Endothelial cell of umbilical vein (primary cell): Measurements from ENCODE around the gene RAD51B. TPM values are rescaled to one million over a fixed set of nuclear protein-coding genes. Genes with fewer than 3 reads are reported as not detected.

Experiments used
- BruUV-seq: library from RNA; stranded (reverse); fragments of 400-500 nt; replicated peaks from 2 replicates; lab custom pipeline; 2021; lab: Mats Ljungman, UMichigan
- CTCF ChIA-PET: fragments of 300-600, 350-600 bp; sonication (Branson Sonifier 250); formaldehyde crosslinking; loops from one replicate; lab custom pipeline; 2021; ENCODE audit warnings: antibody characterized with exemption, inconsistent platforms; lab: Charles Lee
- POLR2A ChIA-PET: fragments of 300-600, 350-600 bp; sonication (Branson Sonifier 250); formaldehyde crosslinking; loops from one replicate; lab custom pipeline; 2021; ENCODE audit warnings: antibody characterized with exemption, inconsistent platforms; lab: Charles Lee
- DNase-seq: peaks from one replicate; pipeline ENCODE4 v3.0.0-alpha.2; 2011; ENCODE audit warnings: low read depth, low spot score
- FAIRE-seq: peaks from 2 replicates; lab custom pipeline; 2011; peaks lifted over from hg19 to GRCh38; lab: Jason Lieb, UNC
- H2AFZ ChIP-seq: 2 replicates; pipeline ENCODE4 v1.6.0; 2012; ENCODE audit warnings: low read depth, low read length, control low read depth, inconsistent platforms
- H3K27ac ChIP-seq: 2 replicates; pipeline ENCODE4 v1.5.1; 2011; ENCODE audit warnings: low read depth, mild to moderate bottlenecking, control low read depth, low read length, moderate library complexity; ENCODE audit not compliant: insufficient read depth
- H3K27me3 ChIP-seq, 2 experiments: 2 replicates each; pipeline versions ENCODE4 v1.6.0 to v1.6.1; 2011; ENCODE audit warnings: low read length in 2 of 2, mixed read lengths in 1 of 2; ENCODE audit not compliant: control insufficient read depth in 2 of 2, insufficient read depth in 2 of 2
- H3K36me3 ChIP-seq, 2 experiments: 2 replicates in 1 of 2; 3 replicates in 1 of 2; pipeline ENCODE4 v1.5.1; 2011; ENCODE audit warnings: low read length in 2 of 2, mild to moderate bottlenecking in 1 of 2, moderate library complexity in 1 of 2; ENCODE audit not compliant: control insufficient read depth in 2 of 2, insufficient read depth in 2 of 2; ENCODE audit errors: extremely low read depth in 1 of 2
- H3K4me1 ChIP-seq: 3 replicates; pipeline ENCODE4 v1.5.1; 2011; ENCODE audit warnings: mild to moderate bottlenecking, low read length; ENCODE audit not compliant: control insufficient read depth, insufficient read depth; ENCODE audit errors: extremely low read depth
- H3K4me2 ChIP-seq: 2 replicates; pipeline ENCODE4 v1.6.1; 2011; ENCODE audit warnings: low read length, control low read depth, mixed read lengths; ENCODE audit not compliant: insufficient read depth
- H3K4me3 ChIP-seq, 3 experiments: fragments of 200-600 bp in 1 of 3; sonication (generic), shearing (Covaris generic) in 1 of 3; replicated peaks in 1 of 3; 2 replicates each; pipeline ENCODE4 v1.5.1; 2011 to 2016; ENCODE audit warnings: control low read depth in 3 of 3, low read length in 3 of 3, mild to moderate bottlenecking in 2 of 3, inconsistent platforms in 1 of 3, low read depth in 1 of 3, moderate library complexity in 1 of 3; ENCODE audit not compliant: insufficient read depth in 1 of 3
- H3K79me2 ChIP-seq: 2 replicates; pipeline ENCODE4 v1.6.0; 2012; ENCODE audit warnings: low read length, inconsistent platforms; ENCODE audit not compliant: control insufficient read depth, insufficient read depth
- H3K9ac ChIP-seq: replicated peaks from 2 replicates; pipeline ENCODE3; 2011; ENCODE audit warnings: low read length, control low read depth; ENCODE audit not compliant: insufficient read depth; ENCODE audit errors: extremely low read depth
- H3K9me1 ChIP-seq: replicated peaks from 3 replicates; pipeline ENCODE4 v1.6.0; 2011; ENCODE audit warnings: mild to moderate bottlenecking, low read length; ENCODE audit not compliant: control insufficient read depth, insufficient read depth; ENCODE audit errors: extremely low read depth
- H3K9me3 ChIP-seq: replicated peaks from 2 replicates; pipeline ENCODE4 v1.5.1; 2012; ENCODE audit warnings: low read length, inconsistent platforms; ENCODE audit not compliant: control insufficient read depth, insufficient read depth
- H4K20me1 ChIP-seq: replicated peaks from 2 replicates; pipeline ENCODE3; 2011; ENCODE audit warnings: mild to moderate bottlenecking, low read length; ENCODE audit not compliant: control insufficient read depth, insufficient read depth; ENCODE audit errors: extremely low read depth
- EZH2 ChIP-seq: IDR thresholded peaks from 2 replicates; pipeline ENCODE4 v1.6.1; 2012; ENCODE audit warnings: borderline replicate concordance, low read depth, mild to moderate bottlenecking, moderate library complexity, low read length, inconsistent platforms; ENCODE audit not compliant: severe bottlenecking
- FOS ChIP-seq: IDR thresholded peaks from 2 replicates; pipeline ENCODE4 v1.6.1; 2011; ENCODE audit warnings: mild to moderate bottlenecking, low read length, moderate library complexity, borderline replicate concordance; ENCODE audit not compliant: insufficient read depth
- JUN ChIP-seq: IDR thresholded peaks from 2 replicates; pipeline ENCODE4 v1.6.1; 2011; ENCODE audit warnings: borderline replicate concordance, low read depth; ENCODE audit not compliant: insufficient read length, insufficient read depth
- MYC ChIP-seq: IDR thresholded peaks from one replicate; pipeline ENCODE4 v1.6.1; 2011; ENCODE audit warnings: mild to moderate bottlenecking, low read depth, low read length
- POLR2A ChIP-seq: IDR thresholded peaks from 2 replicates; pipeline ENCODE4 v1.6.1; 2012; ENCODE audit warnings: low read depth, mild to moderate bottlenecking, control low read depth, low read length
- POLR2AphosphoS5 ChIP-seq: IDR thresholded peaks from 2 replicates; pipeline ENCODE4 v1.6.1; 2012; ENCODE audit warnings: low read depth, mild to moderate bottlenecking, control low read depth, low read length, moderate library complexity; ENCODE audit not compliant: insufficient read depth
- dilution Hi-C: fragments of 300-500 bp; cut with MboI; formaldehyde crosslinking; loops from one replicate; pipeline ENCODE4 v1.15.0; 2019; ENCODE audit warnings: low sequenced_read_pairs; ENCODE audit not compliant: extremely low pct_ligation_motif_present
- intact Hi-C: fragments of 100-400 bp; cut with micrococcal nuclease; formaldehyde crosslinking; loops from one replicate; pipeline ENCODE4 v1.10.0; 2022
- polyA plus RNA-seq, 4 experiments: library from polyadenylated mRNA; depleted of rRNA in 3 of 4; stranded (reverse) in 3 of 4; unstranded in 1 of 4; fragments of >200 nt; gene quantifications; 2 replicates each; pipeline versions ENCODE4 v1.2.1 to v1.2.3, GENCODE V29; 2011 to 2012; ENCODE audit warnings: missing spikeins in 1 of 4
- total RNA-seq: library from RNA; stranded (reverse); gene quantifications from 2 replicates; pipeline ENCODE4 v1.2.3, GENCODE V29; 2021
- TF ChIP-seq, protein P1 (sequence below), 2 donors: IDR thresholded peaks; 1 replicate in 1 of 2; 2 replicates in 1 of 2; pipeline ENCODE4 v1.5.1; 2011; ENCODE audit warnings: low read length in 2 of 2, mild to moderate bottlenecking in 2 of 2, moderate library complexity in 2 of 2, control low read depth in 1 of 2, inconsistent platforms in 1 of 2, low read depth in 1 of 2; ENCODE audit not compliant: insufficient read depth in 1 of 2; ENCODE audit errors: extremely low read depth in 1 of 2

RAD51B gene
- total and polyA plus RNA-seq, 2 donors (not counting 3 experiments of a cell fraction or from before 2014, with no cell fraction given) = 3.9 to 19.0 TPM

DNA sequence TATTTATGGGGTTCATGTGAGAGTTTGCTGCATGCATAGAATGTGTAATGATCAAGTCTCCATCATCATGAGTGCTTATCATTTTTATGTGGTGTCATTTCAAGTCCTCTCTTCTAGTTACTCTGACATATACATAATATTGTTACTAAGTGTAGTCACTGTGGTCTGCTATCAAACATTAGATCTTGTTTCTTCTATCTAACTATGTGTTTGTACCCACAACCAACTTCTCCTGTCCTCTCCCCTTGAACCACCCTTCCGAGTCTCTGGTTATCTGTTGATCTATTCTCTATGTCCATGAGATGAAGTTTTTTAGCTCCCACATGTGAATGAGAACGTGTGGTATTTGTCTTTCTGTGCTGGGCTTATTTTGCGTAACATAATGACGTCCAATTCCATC lies 107.7 kb downstream of the RAD51B start:
- no peaks in the 10 kb centered on the region for H3K79me2 ChIP-seq

More for the DNA sequence above, 107.7 kb downstream of the RAD51B start:
- H3K9me1 ChIP-seq = no peaks in the 10 kb centered on the region
- FAIRE-seq = no peak
- no TSS peak for BruUV-seq
- H3K27me3 ChIP-seq = no peaks in the 10 kb centered on the region
- TF ChIP-seq FOS (no peak), POLR2A (no peak), JUN (no peak), MYC (no peak), POLR2AphosphoS5 (no peak), EZH2 (no peak)
- TF ChIP-seq, protein P1, sequence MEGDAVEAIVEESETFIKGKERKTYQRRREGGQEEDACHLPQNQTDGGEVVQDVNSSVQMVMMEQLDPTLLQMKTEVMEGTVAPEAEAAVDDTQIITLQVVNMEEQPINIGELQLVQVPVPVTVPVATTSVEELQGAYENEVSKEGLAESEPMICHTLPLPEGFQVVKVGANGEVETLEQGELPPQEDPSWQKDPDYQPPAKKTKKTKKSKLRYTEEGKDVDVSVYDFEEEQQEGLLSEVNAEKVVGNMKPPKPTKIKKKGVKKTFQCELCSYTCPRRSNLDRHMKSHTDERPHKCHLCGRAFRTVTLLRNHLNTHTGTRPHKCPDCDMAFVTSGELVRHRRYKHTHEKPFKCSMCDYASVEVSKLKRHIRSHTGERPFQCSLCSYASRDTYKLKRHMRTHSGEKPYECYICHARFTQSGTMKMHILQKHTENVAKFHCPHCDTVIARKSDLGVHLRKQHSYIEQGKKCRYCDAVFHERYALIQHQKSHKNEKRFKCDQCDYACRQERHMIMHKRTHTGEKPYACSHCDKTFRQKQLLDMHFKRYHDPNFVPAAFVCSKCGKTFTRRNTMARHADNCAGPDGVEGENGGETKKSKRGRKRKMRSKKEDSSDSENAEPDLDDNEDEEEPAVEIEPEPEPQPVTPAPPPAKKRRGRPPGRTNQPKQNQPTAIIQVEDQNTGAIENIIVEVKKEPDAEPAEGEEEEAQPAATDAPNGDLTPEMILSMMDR (IDR thresholded peaks at IDR 0.05; ENCODE audit: extremely low read depth in 1 of 2, insufficient read depth in 1 of 2, low read depth in 1 of 2, low read length in 2 of 2) = no peak
- H2AFZ ChIP-seq = no peak overlapping the region
- no peak overlapping the region for H3K4me3 ChIP-seq
- H3K4me2 ChIP-seq = no peak overlapping the region
- H3K27ac ChIP-seq = no peak overlapping the region
- H3K9ac ChIP-seq = no peak overlapping the region
- H3K9me3 ChIP-seq = no peaks in the 10 kb centered on the region
- peaks cover 4% of the 10 kb centered on the region for H3K4me1 ChIP-seq
- CTCF ChIA-PET = interaction anchor here (2.2 kb wide), 1 partner anchor 917 kb away, joined by 5 read pairs; no protein-coding TSS in a partner anchor
- DNase-seq = no peak
- POLR2A ChIA-PET = no interaction called here
- H3K36me3 ChIP-seq = no peaks in the 10 kb centered on the region
- intact Hi-C loops (no loop called here), dilution Hi-C loops (loop anchor here (25.0 kb wide), 1 partner anchor 885 kb away; no protein-coding TSS in a partner anchor)
- no peaks in the 10 kb centered on the region for H4K20me1 ChIP-seq
